OCI-LY7 (cell line): ENCODE measurements around the gene S100A9. TPM values are rescaled to one million over a fixed set of nuclear protein-coding genes. Genes with fewer than 3 reads are reported as not detected.

ENCODE experiments used
- BruUV-seq: library from RNA; stranded (reverse); fragments of 400-500 nt; replicated peaks from 2 replicates; lab custom pipeline; 2021; lab: Mats Ljungman, UMichigan
- CTCF ChIA-PET: fragments of 300-600 bp; sonication (Branson Sonifier 250); formaldehyde crosslinking; loops from one replicate; lab custom pipeline; 2022; ENCODE audit warnings: antibody characterized with exemption; ENCODE audit not compliant: unreplicated experiment; lab: Charles Lee
- POLR2A ChIA-PET: fragments of 300-600 bp; sonication (Branson Sonifier 250); formaldehyde crosslinking; loops from one replicate; lab custom pipeline; 2022; ENCODE audit warnings: antibody characterized with exemption; lab: Charles Lee
- DNase-seq: peaks from one replicate; pipeline ENCODE4 v3.0.0-alpha.2; 2015; ENCODE audit warnings: low spot score
- H2AFZ ChIP-seq: fragments of 200-600 bp; sonication (generic), shearing (Covaris generic); 2 replicates; pipeline ENCODE4 v1.6.1; 2014; ENCODE audit warnings: mild to moderate bottlenecking, antibody characterized with exemption, low read length, moderate library complexity
- H3K27ac ChIP-seq: fragments of 200-600 bp; sonication (generic); 2 replicates; pipeline ENCODE4 v1.5.1; 2014; ENCODE audit warnings: mixed run types, low read depth, mild to moderate bottlenecking, moderate library complexity, low read length, inconsistent platforms; ENCODE audit not compliant: poor library complexity, severe bottlenecking
- H3K36me3 ChIP-seq: fragments of 200-600 bp; sonication (generic); 2 replicates; pipeline ENCODE4 v1.6.1; 2014; ENCODE audit warnings: mild to moderate bottlenecking, antibody characterized with exemption, low read length, moderate library complexity, mixed read lengths; ENCODE audit not compliant: insufficient read depth
- H3K4me1 ChIP-seq: fragments of 200-600 bp; sonication (generic); 2 replicates; pipeline ENCODE4 v1.5.1; 2014; ENCODE audit warnings: mild to moderate bottlenecking, low read length; ENCODE audit not compliant: insufficient read depth, poor library complexity, severe bottlenecking
- H3K4me2 ChIP-seq: fragments of 200-600 bp; sonication (generic); 2 replicates; pipeline ENCODE4 v1.6.1; 2014; ENCODE audit warnings: mild to moderate bottlenecking, low read length
- H3K4me3 ChIP-seq: fragments of 200-600 bp; sonication (generic); 2 replicates; pipeline ENCODE4 v1.5.1; 2014; ENCODE audit warnings: mild to moderate bottlenecking, low read depth, low read length; ENCODE audit not compliant: poor library complexity, severe bottlenecking
- H3K79me2 ChIP-seq: fragments of 200-600 bp; sonication (generic); 2 replicates; pipeline ENCODE4 v1.6.1; 2016; ENCODE audit warnings: low read depth, mild to moderate bottlenecking, low read length, moderate library complexity, mixed read lengths; ENCODE audit not compliant: insufficient read depth
- H3K9me2 ChIP-seq: fragments of 200-600 bp; sonication (generic); 2 replicates; pipeline ENCODE4 v1.6.1; 2016; ENCODE audit warnings: mild to moderate bottlenecking, low read length, mixed read lengths; ENCODE audit not compliant: insufficient read depth
- H3K9me3 ChIP-seq: fragments of 200-600 bp; sonication (generic); 2 replicates; pipeline ENCODE4 v1.6.1; 2014; ENCODE audit warnings: mild to moderate bottlenecking, mixed run types, low read length, mixed read lengths
- H4K20me1 ChIP-seq: fragments of 200-600 bp; sonication (generic); 2 replicates; pipeline ENCODE4 v1.6.1; 2014; ENCODE audit warnings: mild to moderate bottlenecking, antibody characterized with exemption, low read length, moderate library complexity, mixed read lengths; ENCODE audit not compliant: insufficient read depth
- CTCF ChIP-seq: fragments of 200-600 bp; sonication (generic); conservative IDR thresholded peaks from 2 replicates; pipeline ENCODE4 v1.5.1; 2014; ENCODE audit warnings: mild to moderate bottlenecking, antibody characterized with exemption, low read length, moderate library complexity, mixed read lengths
- EZH2phosphoT487 ChIP-seq: fragments of 200-600 bp; sonication (generic); IDR thresholded peaks from 2 replicates; pipeline ENCODE4 v1.6.1; 2018; ENCODE audit warnings: low read depth, borderline replicate concordance, mild to moderate bottlenecking, mixed run types, antibody characterized with exemption, low read length, moderate library complexity, mixed read lengths
- intact Hi-C: fragments of 100-400 bp; cut with micrococcal nuclease; formaldehyde crosslinking; loops from one replicate; pipeline ENCODE4 v1.10.0; 2022; ENCODE audit not compliant: unreplicated experiment
- total RNA-seq, 2 experiments: library from RNA; depleted of rRNA in 1 of 2; stranded (reverse); fragments of >200 nt in 1 of 2; shearing (Covaris generic) in 1 of 2; gene quantifications; 2 replicates each; pipeline ENCODE4 v1.2.3, GENCODE V29; 2014 to 2022

S100A9 gene
- total RNA-seq, 2 experiments from 2014 or later = not detected

DNA sequence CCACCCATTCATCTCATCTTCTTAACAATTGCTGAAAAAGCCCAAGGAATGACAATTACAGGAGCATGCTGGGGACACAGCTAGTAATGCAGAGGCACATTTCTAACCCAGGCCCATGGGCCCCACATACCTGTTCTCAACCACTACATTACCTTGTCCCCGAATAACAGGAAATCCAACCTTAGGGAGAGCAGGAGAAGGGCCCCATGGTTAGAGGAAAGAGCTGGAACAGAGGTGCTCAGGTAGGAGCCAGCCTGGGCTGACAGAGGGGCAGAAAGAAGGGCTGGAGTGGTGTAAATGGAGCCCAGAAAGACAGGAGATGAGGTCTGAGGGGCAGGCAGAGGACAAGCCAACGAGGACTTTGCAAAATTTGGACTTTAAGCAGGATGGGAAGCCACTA, 44.6 kb downstream of the S100A9 start:
- Histone ChIP-seq H3K36me3 (no peaks in the 10 kb centered on the region), H3K4me2 (no peak overlapping the region), H3K4me3 (no peak overlapping the region), H3K9me3 (no peaks in the 10 kb centered on the region), H3K9me2 (no peaks in the 10 kb centered on the region), H4K20me1 (no peaks in the 10 kb centered on the region), H3K27ac (no peak overlapping the region), H3K4me1 (no peaks in the 10 kb centered on the region), H3K79me2 (no peaks in the 10 kb centered on the region), H2AFZ (no peak overlapping the region)
- BruUV-seq = no TSS peak
- POLR2A ChIA-PET = no interaction called here
- no peak for DNase-seq
- CTCF ChIA-PET = no interaction called here
- no peak for TF ChIP-seq CTCF
- TF ChIP-seq EZH2phosphoT487 = no peak
- intact Hi-C loops = no loop called here

DNA sequence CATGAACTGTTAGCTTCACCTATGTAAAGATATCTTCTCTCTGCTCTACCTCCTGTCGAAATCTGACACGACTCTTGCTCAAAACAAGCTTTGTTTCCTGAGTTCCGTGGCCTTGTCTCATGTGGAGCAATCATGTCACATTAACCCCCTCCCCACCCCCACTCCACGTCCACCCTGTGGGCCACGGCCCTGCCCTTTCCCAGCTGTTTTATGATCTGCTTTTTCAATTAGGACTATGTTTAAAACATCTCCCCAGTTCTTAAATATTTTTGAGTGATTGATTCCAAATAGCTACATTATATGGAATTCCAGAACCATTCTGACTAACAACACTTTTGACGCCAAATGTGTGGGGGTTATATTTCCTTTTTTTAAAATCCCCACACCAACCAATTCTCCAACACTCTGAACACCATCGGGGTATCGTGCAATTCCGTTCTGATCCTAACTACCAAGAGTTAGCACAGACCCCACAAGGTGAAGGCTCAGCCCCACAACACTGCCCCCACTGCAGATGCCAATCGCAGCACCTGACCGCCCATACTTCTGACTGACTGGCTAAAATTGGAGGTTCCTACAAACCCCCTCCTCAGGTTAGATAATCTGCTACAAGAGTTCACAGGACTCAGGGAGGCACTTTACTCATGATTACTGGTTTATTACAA, 45.9 kb downstream of the S100A9 start:
- no peak for DNase-seq
- Histone ChIP-seq H2AFZ (no peak overlapping the region), H3K27ac (no peak overlapping the region), H3K9me3 (no peaks in the 10 kb centered on the region), H3K79me2 (no peaks in the 10 kb centered on the region), H3K4me3 (no peak overlapping the region), H4K20me1 (no peaks in the 10 kb centered on the region), H3K4me1 (no peaks in the 10 kb centered on the region), H3K9me2 (no peaks in the 10 kb centered on the region), H3K36me3 (no peaks in the 10 kb centered on the region), H3K4me2 (no peak overlapping the region)
- CTCF ChIA-PET = no interaction called here
- intact Hi-C loops = loop anchor here (2.0 kb wide), 1 partner anchor 51 kb away; no protein-coding TSS in a partner anchor
- no TSS peak for BruUV-seq
- POLR2A ChIA-PET = no interaction called here
- TF ChIP-seq EZH2phosphoT487 (no peak), CTCF (no peak)

DNA sequence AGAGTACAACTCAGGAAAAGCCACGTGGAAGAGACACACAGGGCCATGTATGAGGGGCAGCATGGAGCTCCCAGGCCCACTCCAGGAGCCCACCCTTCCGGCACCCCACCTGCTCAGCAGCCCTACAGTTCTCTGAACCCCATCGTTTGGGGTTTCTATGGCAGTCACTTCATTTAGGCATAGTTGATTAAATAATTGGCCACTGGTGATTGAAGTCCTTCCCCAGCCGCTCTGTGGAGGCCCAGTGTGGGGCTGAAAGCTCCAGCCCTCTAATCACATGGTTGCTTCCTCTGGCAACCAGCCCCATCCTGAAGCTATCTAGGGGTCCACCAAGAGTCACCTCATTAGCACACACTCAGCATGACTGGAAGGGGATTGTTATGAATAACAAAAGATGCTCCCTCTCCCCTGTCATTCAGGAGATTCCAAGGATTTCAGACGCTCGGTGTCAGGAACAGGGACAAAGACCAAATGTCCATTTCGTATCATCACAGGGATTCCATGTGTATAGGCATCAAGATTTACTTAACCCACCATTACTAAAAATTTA, 46.5 kb downstream of the S100A9 start:
- Histone ChIP-seq H3K4me1 (no peaks in the 10 kb centered on the region), H4K20me1 (no peaks in the 10 kb centered on the region), H3K9me3 (no peaks in the 10 kb centered on the region), H3K4me3 (no peak overlapping the region), H2AFZ (no peak overlapping the region), H3K79me2 (no peaks in the 10 kb centered on the region), H3K27ac (no peak overlapping the region), H3K36me3 (no peaks in the 10 kb centered on the region), H3K9me2 (no peaks in the 10 kb centered on the region), H3K4me2 (no peak overlapping the region)
- ChIA-PET POLR2A (no interaction called here), CTCF (no interaction called here)
- intact Hi-C loops = loop anchor here (2.0 kb wide), 1 partner anchor 51 kb away; no protein-coding TSS in a partner anchor
- no peak for TF ChIP-seq EZH2phosphoT487
- TF ChIP-seq CTCF = no peak
- no TSS peak for BruUV-seq
- DNase-seq = no peak
